Sigmoid colon (tissue), 7 donors: ENCODE results near the gene CHD1L. TPM values are rescaled to one million over a fixed set of nuclear protein-coding genes. Genes with fewer than 3 reads are reported as not detected.
"Not testable (repeated sequence)": the region's sequence is repeated elsewhere in the genome, so short reads cannot be mapped to it uniquely, and the experiment has no call there.

Source experiments
- DNase-seq: peaks from one replicate; pipeline ENCODE4 v3.0.0-alpha.2; 2019
- H3K27ac ChIP-seq, 4 donors: fragments of 200-600 bp; sonication (generic); one replicate each; pipeline ENCODE4 v1.5.1; 2016 to 2019; ENCODE audit warnings: mild to moderate bottlenecking in 1 of 4
- H3K27me3 ChIP-seq, 3 donors: fragments of 200-600 bp; sonication (generic); one replicate each; pipeline ENCODE4 v1.5.1; 2019; ENCODE audit warnings: mild to moderate bottlenecking in 1 of 3
- H3K36me3 ChIP-seq, 4 donors: fragments of 200-600 bp; sonication (generic); one replicate each; pipeline ENCODE4 v1.5.1; 2016 to 2019
- H3K4me1 ChIP-seq, 4 donors: fragments of 200-600 bp; sonication (generic); one replicate each; pipeline ENCODE4 v1.5.1; 2017 to 2019
- H3K4me3 ChIP-seq, 4 donors: fragments of 200-600 bp; sonication (generic); one replicate each; pipeline ENCODE4 v1.5.1; 2017 to 2019; ENCODE audit warnings: mild to moderate bottlenecking in 2 of 4, moderate library complexity in 1 of 4
- H3K9me3 ChIP-seq, 4 donors: fragments of 200-600 bp in 3 of 4; sonication (generic) in 3 of 4; one replicate each; pipeline versions ENCODE4 v1.5.1 to v1.6.1; 2013 to 2019
- CTCF ChIP-seq, 4 experiments: fragments of 450-650 bp in 3 of 4; fragments of 200-600 bp in 1 of 4; IDR thresholded peaks; one replicate each; pipeline ENCODE4 v1.5.1; 2016 to 2019; ENCODE audit warnings: antibody characterized with exemption in 4 of 4, mild to moderate bottlenecking in 3 of 4, moderate library complexity in 2 of 4
- EP300 ChIP-seq, 4 donors: sonication (generic); formaldehyde crosslinking; IDR thresholded peaks; one replicate each; pipeline ENCODE4 v1.6.1; 2017; ENCODE audit warnings: antibody characterized with exemption in 4 of 4
- POLR2A ChIP-seq, 2 donors: fragments of 450-650 bp; IDR thresholded peaks; one replicate each; pipeline ENCODE4 v1.6.1; 2016; ENCODE audit warnings: antibody characterized with exemption in 2 of 2, mild to moderate bottlenecking in 2 of 2, moderate library complexity in 2 of 2
- POLR2AphosphoS5 ChIP-seq, 4 donors: sonication (generic); formaldehyde crosslinking; IDR thresholded peaks; one replicate each; pipeline ENCODE4 v1.6.1; 2017; ENCODE audit warnings: antibody characterized with exemption in 4 of 4
- WGBS, 2 donors: extraction: QIAGEN DNeasy Blood & Tissue Kit; methylation state at CpG; one replicate each; pipeline ENCODE4 v1.1.7; 2013; 5-methylcytosine and 5-hydroxymethylcytosine counted together
- intact Hi-C: fragments of 100-400 bp; cut with DNase I; formaldehyde crosslinking; loops from one replicate; pipeline ENCODE4 v1.15.1; 2023
- polyA plus RNA-seq, 3 donors: library from polyadenylated mRNA; stranded (reverse); fragments of 200-250 nt; gene quantifications; one replicate each; pipeline ENCODE4 v1.2.3, GENCODE V29; 2013
- total RNA-seq, 4 donors: library from RNA; depleted of rRNA; stranded (reverse); fragments of >200 nt; gene quantifications; one replicate each; pipeline ENCODE4 v1.1.0, GENCODE V29; 2016
- donor health status: healthy with polysubstance abuse.
- donor health status: Bipolar disorder and iron deficiency.
- donor health status: healthy.

The CHD1L gene
- total and polyA plus RNA-seq, 7 donors, result 12.6 to 27.4 (median 20.6) TPM

- 90 to 95% methylated on average over 8 of the region's 8 CpGs for WGBS, 2 donors
- H3K4me1 ChIP-seq, result peaks cover 0 to 3% (median 0%) of the 10 kb centered on the region in 4 donors
- peaks cover 15 to 89% (median 44%) of the 10 kb centered on the region in 4 donors for H3K36me3 ChIP-seq
- intact Hi-C loops, result no loop called here
- H3K27me3 ChIP-seq, result no peaks in the 10 kb centered on the region
- no peaks in the 10 kb centered on the region for H3K9me3 ChIP-seq
- DNase-seq, result no peak
- no peak overlapping the region for H3K4me3 ChIP-seq
- H3K27ac ChIP-seq, result no peak overlapping the region
- TF ChIP-seq EP300 (IDR thresholded peaks at IDR 0.05), result no peak
- TF ChIP-seq POLR2A (IDR thresholded peaks at IDR 0.05), result no peak
- no peak for TF ChIP-seq CTCF (IDR thresholded peaks at IDR 0.05)
- TF ChIP-seq POLR2AphosphoS5 (IDR thresholded peaks at IDR 0.05), result no peak
Measured at GRCh38 chr1:147287133-147287865, 44.8 kb downstream of the CHD1L start.

GRCh38 chr1:147292012-147292411 is 49.5 kb downstream of the CHD1L start:
- Histone ChIP-seq H3K27me3 (no peaks in the 10 kb centered on the region), H3K4me3 (no peak overlapping the region), H3K9me3 (no peaks in the 10 kb centered on the region), H3K4me1 (peaks cover 0 to 7% (median 0%) of the 10 kb centered on the region in 4 donors), H3K36me3 (peaks cover 4 to 96% (median 46%) of the 10 kb centered on the region in 4 donors), H3K27ac (peak overlapping the region in 1 of 4 donors; percentile 52)
- TF ChIP-seq POLR2AphosphoS5 (IDR thresholded peaks at IDR 0.05) (no peak), EP300 (IDR thresholded peaks at IDR 0.05) (no peak), CTCF (IDR thresholded peaks at IDR 0.05) (no peak), POLR2A (IDR thresholded peaks at IDR 0.05) (no peak)
- intact Hi-C loops, result no loop called here
- no peak for DNase-seq
- WGBS, 2 donors, result 87 to 88% methylated on average over 4 of the region's 4 CpGs

GRCh38 chr1:147292631-147293251 is 50.3 kb downstream of the CHD1L start:
- intact Hi-C loops, result no loop called here
- 64 to 95% methylated on average over 3 of the region's 3 CpGs for WGBS, 2 donors
- Histone ChIP-seq H3K27me3 (no peaks in the 10 kb centered on the region), H3K36me3 (peaks cover 4 to 96% (median 43%) of the 10 kb centered on the region in 4 donors), H3K9me3 (no peaks in the 10 kb centered on the region), H3K27ac (peak overlapping the region in 1 of 4 donors; percentile 52), H3K4me1 (peaks cover 0 to 7% (median 0%) of the 10 kb centered on the region in 4 donors), H3K4me3 (no peak overlapping the region)
- DNase-seq, result no peak
- no peak for TF ChIP-seq EP300 (IDR thresholded peaks at IDR 0.05)
- no peak for TF ChIP-seq POLR2AphosphoS5 (IDR thresholded peaks at IDR 0.05)
- no peak for TF ChIP-seq POLR2A (IDR thresholded peaks at IDR 0.05)
- no peak for TF ChIP-seq CTCF (IDR thresholded peaks at IDR 0.05)

- no peak for TF ChIP-seq POLR2A (IDR thresholded peaks at IDR 0.05)
- TF ChIP-seq POLR2AphosphoS5 (IDR thresholded peaks at IDR 0.05), result no peak
- no peak for TF ChIP-seq EP300 (IDR thresholded peaks at IDR 0.05)
- TF ChIP-seq CTCF (IDR thresholded peaks at IDR 0.05), result no peak
- Histone ChIP-seq H3K4me3 (no peak overlapping the region), H3K27ac (no peak overlapping the region), H3K36me3 (peaks cover 0 to 61% (median 23%) of the 10 kb centered on the region in 4 donors), H3K4me1 (peaks cover 0 to 3% (median 0%) of the 10 kb centered on the region in 4 donors), H3K9me3 (peaks cover 2 to 15% (median 8%) of the 10 kb centered on the region in 4 donors), H3K27me3 (no peaks in the 10 kb centered on the region)
- no peak for DNase-seq
- 97 to 98% methylated on average over 2 of the region's 2 CpGs for WGBS, 2 donors
- intact Hi-C loops, result no loop called here
Measured at GRCh38 chr1:147297438-147297837, 55.0 kb downstream of the CHD1L start.

- H3K27me3 ChIP-seq, intact Hi-C loops, H3K27ac ChIP-seq, DNase-seq, H3K36me3 ChIP-seq, H3K4me3 ChIP-seq, H3K4me1 ChIP-seq: not testable (repeated sequence)
- H3K9me3 ChIP-seq, result peaks cover 9 to 47% (median 16%) of the 10 kb centered on the region in 4 donors
- WGBS, 2 donors, result 96 to 97% methylated on average over 3 of the region's 3 CpGs
Measured at GRCh38 chr1:147305803-147306202, 63.3 kb downstream of the CHD1L start.
